ENCODE results near the gene PRLH.

DNA sequence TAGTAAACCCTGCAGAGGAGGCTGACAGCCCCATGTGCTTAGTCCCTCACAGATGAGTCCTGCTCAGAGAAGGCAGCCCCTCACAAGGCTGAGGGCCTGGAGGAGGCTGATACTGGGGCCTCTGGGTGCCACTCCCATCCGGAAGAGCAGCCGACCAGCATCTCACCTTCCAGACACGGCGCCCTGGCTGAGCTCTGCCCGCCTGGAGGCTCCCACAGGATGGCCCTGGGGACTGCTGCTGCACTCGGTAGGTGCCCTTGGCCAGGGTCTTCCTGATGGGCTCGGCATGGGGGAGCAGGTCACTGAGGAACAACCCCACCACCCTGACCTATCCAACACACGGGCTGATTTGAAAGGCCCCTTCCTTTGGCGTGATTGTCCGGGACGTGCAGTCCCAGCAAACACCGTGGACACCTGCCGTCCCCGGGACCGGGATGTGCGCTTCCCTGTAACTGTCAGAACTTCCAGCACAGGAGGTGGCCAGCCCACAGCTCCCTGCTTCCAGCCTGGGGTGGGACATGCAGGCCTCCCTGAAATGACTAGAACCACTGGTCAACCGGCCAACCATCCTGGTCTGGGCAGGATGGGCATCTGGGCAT is 40.7 kb upstream of the PRLH start:
- TF ChIP-seq, protein P1, sequence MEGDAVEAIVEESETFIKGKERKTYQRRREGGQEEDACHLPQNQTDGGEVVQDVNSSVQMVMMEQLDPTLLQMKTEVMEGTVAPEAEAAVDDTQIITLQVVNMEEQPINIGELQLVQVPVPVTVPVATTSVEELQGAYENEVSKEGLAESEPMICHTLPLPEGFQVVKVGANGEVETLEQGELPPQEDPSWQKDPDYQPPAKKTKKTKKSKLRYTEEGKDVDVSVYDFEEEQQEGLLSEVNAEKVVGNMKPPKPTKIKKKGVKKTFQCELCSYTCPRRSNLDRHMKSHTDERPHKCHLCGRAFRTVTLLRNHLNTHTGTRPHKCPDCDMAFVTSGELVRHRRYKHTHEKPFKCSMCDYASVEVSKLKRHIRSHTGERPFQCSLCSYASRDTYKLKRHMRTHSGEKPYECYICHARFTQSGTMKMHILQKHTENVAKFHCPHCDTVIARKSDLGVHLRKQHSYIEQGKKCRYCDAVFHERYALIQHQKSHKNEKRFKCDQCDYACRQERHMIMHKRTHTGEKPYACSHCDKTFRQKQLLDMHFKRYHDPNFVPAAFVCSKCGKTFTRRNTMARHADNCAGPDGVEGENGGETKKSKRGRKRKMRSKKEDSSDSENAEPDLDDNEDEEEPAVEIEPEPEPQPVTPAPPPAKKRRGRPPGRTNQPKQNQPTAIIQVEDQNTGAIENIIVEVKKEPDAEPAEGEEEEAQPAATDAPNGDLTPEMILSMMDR (IDR thresholded peaks at IDR 0.05; ENCODE audit: insufficient read depth, low read length, poor library complexity, severe bottlenecking), result no peak
- no peak for TF ChIP-seq EZH2phosphoT487 (conservative IDR thresholded peaks at IDR 0.05; ENCODE audit: low read length)

Measured in SU-DHL-6 (cell line).